ENCODE measurements around the gene PAK3. TPM values are rescaled to one million over a fixed set of nuclear protein-coding genes. Genes with fewer than 3 reads are reported as not detected.

PAK3 gene
- total and polyA plus RNA-seq, 9 of the 15 experiments (the other 6 are each of a cell fraction or from before 2014, with no cell fraction given) = not detected

DNA sequence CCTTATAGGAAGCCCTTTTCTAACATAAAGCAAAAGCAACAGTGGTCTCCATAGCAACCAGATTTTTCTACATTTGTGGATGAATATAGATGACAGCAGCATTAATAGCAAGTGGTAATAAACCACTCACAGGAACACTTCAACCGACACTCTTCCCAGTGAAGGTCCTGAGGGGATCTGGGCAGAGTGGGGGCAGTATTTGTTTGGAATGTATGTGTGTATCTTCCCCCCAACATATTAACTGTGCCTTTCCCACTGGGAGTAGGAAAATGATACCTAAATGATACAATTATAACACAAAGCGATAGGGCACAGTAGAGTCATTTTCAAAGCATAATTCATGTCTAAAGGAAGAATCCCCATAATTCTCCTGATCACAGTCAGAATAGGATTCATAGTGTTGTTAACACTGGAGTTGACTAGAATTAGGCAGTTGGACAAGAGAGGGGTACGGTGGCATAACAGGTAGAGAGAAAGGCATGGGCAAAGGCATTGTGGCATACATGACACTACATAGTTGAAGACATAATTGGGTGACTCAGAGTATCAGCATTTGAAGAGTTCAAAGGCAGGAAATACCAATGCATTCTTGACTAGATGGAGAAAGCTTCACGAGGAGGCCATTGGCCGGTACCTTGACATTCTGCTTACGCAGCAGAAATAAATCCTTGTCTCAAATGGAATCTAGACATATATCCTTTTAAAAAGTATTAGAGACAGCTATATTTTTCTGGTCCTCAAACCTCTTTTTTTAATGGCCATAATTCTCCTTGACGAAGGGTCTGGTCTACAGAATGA is 159.1 kb downstream of the PAK3 start (continued):
- TF ChIP-seq, protein P1, sequence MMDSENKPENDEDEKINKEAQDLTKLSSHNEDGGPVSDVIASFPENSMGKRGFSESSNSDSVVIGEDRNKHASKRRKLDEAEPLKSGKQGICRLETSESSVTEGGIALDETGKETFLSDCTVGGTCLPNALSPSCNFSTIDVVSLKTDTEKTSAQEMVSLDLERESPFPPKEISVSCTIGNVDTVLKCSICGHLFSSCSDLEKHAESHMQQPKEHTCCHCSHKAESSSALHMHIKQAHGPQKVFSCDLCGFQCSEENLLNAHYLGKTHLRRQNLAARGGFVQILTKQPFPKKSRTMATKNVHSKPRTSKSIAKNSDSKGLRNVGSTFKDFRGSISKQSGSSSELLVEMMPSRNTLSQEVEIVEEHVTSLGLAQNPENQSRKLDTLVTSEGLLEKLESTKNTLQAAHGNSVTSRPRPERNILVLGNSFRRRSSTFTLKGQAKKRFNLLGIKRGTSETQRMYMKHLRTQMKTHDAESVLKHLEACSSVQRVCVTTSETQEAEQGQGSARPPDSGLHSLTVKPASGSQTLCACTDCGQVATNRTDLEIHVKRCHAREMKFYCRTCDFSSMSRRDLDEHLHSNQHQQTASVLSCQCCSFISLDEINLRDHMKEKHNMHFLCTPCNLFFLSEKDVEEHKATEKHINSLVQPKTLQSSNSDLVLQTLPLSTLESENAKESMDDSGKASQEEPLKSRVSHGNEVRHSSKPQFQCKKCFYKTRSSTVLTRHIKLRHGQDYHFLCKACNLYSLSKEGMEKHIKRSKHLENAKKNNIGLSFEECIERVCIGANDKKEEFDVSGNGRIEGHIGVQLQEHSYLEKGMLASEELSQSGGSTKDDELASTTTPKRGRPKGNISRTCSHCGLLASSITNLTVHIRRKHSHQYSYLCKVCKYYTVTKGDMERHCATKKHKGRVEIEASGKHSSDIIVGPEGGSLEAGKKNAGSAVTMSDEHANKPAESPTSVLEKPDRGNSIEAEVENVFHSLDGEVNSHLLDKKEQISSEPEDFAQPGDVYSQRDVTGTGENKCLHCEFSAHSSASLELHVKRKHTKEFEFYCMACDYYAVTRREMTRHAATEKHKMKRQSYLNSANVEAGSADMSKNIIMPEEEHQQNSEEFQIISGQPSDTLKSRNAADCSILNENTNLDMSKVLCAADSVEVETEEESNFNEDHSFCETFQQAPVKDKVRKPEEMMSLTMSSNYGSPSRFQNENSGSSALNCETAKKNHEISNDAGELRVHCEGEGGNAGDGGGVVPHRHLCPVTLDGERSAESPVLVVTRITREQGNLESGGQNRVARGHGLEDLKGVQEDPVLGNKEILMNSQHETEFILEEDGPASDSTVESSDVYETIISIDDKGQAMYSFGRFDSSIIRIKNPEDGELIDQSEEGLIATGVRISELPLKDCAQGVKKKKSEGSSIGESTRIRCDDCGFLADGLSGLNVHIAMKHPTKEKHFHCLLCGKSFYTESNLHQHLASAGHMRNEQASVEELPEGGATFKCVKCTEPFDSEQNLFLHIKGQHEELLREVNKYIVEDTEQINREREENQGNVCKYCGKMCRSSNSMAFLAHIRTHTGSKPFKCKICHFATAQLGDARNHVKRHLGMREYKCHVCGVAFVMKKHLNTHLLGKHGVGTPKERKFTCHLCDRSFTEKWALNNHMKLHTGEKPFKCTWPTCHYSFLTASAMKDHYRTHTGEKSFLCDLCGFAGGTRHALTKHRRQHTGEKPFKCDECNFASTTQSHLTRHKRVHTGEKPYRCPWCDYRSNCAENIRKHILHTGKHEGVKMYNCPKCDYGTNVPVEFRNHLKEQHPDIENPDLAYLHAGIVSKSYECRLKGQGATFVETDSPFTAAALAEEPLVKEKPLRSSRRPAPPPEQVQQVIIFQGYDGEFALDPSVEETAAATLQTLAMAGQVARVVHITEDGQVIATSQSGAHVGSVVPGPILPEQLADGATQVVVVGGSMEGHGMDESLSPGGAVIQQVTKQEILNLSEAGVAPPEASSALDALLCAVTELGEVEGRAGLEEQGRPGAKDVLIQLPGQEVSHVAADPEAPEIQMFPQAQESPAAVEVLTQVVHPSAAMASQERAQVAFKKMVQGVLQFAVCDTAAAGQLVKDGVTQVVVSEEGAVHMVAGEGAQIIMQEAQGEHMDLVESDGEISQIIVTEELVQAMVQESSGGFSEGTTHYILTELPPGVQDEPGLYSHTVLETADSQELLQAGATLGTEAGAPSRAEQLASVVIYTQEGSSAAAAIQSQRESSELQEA (IDR thresholded peaks at IDR 0.05; ENCODE audit: low read depth) = no peak
- TF ChIP-seq CBFB (CRISPR knock-in tag; IDR thresholded peaks at IDR 0.05) (no peak), PPARD (CRISPR knock-in tag; IDR thresholded peaks at IDR 0.05) (no peak), MAFK (IDR thresholded peaks at IDR 0.05; ENCODE audit: low read length) (peak; percentile 40; the same call in 1 of the 2 replicates), TRIM24 (IDR thresholded peaks at IDR 0.05) (no peak), MAFF (IDR thresholded peaks at IDR 0.05; ENCODE audit: low read length) (peak; percentile 46; the same call in 1 of the 2 replicates), ETV6 (IDR thresholded peaks at IDR 0.05; ENCODE audit: borderline replicate concordance in 1 of 2, low read depth in 2 of 2, low read length in 1 of 2) (no peak), ETV6 (CRISPR knock-in tag; IDR thresholded peaks at IDR 0.05; ENCODE audit: borderline replicate concordance) (no peak), SIN3B (IDR thresholded peaks at IDR 0.05; ENCODE audit: low read depth) (no peak), ELF4 (CRISPR knock-in tag; IDR thresholded peaks at IDR 0.05) (no peak), MAFG (tag; conservative IDR thresholded peaks at IDR 0.05) (peak; percentile 61), ZBTB34 (CRISPR knock-in tag; IDR thresholded peaks at IDR 0.05) (no peak), C11orf30 (IDR thresholded peaks at IDR 0.05; ENCODE audit: low read depth) (peak; percentile 42; the same call in 1 of the 2 replicates), ZNF766 (CRISPR knock-in tag; conservative IDR thresholded peaks at IDR 0.05) (no peak), NR3C1 (CRISPR knock-in tag; IDR thresholded peaks at IDR 0.05) (no peak), ZNF24 (IDR thresholded peaks at IDR 0.05) (no peak), ZBTB26 (CRISPR knock-in tag; IDR thresholded peaks at IDR 0.05) (no peak)
